ENCODE data around the gene BCAR3. TPM values are rescaled to one million over a fixed set of nuclear protein-coding genes. Genes with fewer than 3 reads are reported as not detected.
A peak's percentile ranks its signal among the peaks of the same experiment; 100 is the strongest.

The BCAR3 gene
- total RNA-seq, 2 experiments from 2014 or later, result 3.1 to 3.9 TPM

DNA sequence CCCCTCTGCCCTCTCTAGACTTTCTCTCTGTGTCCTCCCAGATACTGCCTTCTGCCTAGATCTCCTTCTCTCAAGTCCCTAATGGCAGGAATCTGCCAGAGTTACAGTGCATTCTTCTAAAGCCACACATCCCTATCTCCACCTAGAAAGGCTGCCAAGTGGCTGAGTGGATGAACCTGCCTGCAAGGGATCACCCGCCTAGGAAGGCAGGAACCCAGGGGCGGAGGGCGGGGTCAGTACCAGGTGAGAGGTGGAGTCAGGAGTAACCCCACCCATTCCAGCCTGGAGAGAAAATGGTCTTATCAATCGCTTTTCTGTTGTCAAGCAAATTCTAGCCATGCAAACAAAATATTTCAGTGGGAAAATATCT is 60.8 kb downstream of the BCAR3 start:
- H3K27me3 Mint-ChIP-seq, result peaks cover 20% of the 10 kb centered on the region
- no peaks in the 10 kb centered on the region for H3K36me3 Mint-ChIP-seq (ENCODE audit: low read depth)
- DNase-seq, result no peak
- ChIA-PET CTCF (interaction anchor here (1.0 to 2.5 kb wide), 2 partner anchors 8 to 225 kb away, joined by 5 to 10 read pairs; no protein-coding TSS in a partner anchor), POLR2A (no interaction called here)
- H3K4me3 Mint-ChIP-seq, result no peak overlapping the region
- no peak overlapping the region for H3K27ac Mint-ChIP-seq
- peaks cover 7% of the 10 kb centered on the region for H3K4me1 Mint-ChIP-seq
- H3K9me3 Mint-ChIP-seq, result no peaks in the 10 kb centered on the region

DNA sequence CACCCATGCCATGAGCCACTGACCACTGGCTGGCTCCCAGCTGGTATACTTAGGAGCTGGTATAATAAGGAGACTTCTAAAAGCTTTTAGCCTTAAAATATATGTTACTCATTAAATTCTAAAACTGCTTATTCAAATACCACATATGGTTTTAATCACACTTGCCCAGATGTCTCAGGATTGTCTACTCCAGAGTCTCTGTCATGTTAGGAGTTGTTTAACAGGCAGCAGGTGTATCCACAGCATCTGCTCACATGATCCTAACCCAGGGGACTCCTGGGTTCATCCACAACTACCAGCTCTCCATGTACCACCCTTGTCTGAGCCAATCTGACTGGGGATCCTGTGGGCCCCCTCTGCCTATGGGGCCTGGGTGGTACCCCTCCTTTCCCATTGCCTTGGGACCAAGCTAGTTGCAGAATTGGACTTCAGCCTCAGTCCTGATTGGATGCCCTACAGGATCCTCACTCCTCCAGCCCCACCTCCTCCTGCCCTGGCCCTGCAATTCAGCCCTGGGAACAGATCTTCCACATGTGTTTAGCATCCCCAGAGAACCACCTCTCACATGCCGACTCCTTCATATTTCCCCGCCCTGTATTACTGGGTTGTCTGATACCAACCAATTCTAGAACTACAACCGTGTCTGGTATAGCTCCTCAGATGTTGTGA is 61.3 kb downstream of the BCAR3 start:
- peaks cover 12% of the 10 kb centered on the region for H3K4me1 Mint-ChIP-seq
- CTCF ChIA-PET, result interaction anchor here (1.0 to 2.5 kb wide), 4 partner anchors 9 to 316 kb away, joined by 4 to 10 read pairs (median 6); no protein-coding TSS in a partner anchor

DNA sequence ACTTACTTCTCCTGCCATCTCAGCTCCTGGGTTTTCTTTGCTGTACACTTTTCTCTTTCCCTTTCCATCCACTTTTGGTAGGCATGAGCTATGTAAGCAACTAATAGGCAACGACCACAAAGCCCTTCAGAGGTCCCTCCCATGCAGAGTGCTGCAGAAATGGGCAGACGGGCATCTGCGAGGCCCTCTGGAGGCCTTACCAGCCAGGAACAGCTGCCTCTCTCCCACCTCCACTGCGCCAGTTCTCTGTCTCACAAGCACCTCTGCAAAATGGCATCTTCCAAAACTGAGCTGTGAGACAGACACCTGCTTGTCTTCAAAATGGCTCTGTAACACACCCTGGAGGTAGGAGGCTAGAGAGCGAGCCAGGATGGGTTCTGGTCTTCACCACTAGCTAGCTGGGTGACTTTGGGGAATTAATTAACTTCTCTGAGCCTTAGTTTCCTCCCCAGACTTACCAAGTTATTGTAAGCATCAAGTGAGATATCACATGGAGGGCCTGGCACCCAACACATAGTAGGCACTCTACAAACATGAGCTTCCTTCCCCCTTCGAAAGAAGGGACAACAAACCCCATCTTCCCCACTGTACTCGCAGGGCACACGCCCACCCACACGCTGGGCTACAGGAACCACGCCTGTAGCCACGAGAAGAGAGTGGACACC is 62.0 kb downstream of the BCAR3 start:
- peaks cover 19% of the 10 kb centered on the region for H3K4me1 Mint-ChIP-seq
- no peak overlapping the region for H3K27ac Mint-ChIP-seq
- H3K36me3 Mint-ChIP-seq (ENCODE audit: low read depth), result no peaks in the 10 kb centered on the region
- CTCF ChIA-PET, result interaction anchor here (1.0 to 2.5 kb wide), 4 partner anchors 9 to 315 kb away, joined by 4 to 10 read pairs (median 6); no protein-coding TSS in a partner anchor
- POLR2A ChIA-PET, result interaction anchor here (0.7 to 1.2 kb wide), 2 partner anchors 73 to 198 kb away, joined by 3 read pairs; no protein-coding TSS in a partner anchor
- no peak overlapping the region for H3K4me3 Mint-ChIP-seq
- H3K27me3 Mint-ChIP-seq, result peaks cover 21% of the 10 kb centered on the region
- no peak for DNase-seq
- H3K9me3 Mint-ChIP-seq, result no peaks in the 10 kb centered on the region

More for the DNA sequence above, 61.3 kb downstream of the BCAR3 start:
- H3K27me3 Mint-ChIP-seq, result peaks cover 20% of the 10 kb centered on the region
- no peak overlapping the region for H3K27ac Mint-ChIP-seq
- POLR2A ChIA-PET, result interaction anchor here (0.7 to 1.2 kb wide), 2 partner anchors 73 to 198 kb away, joined by 3 read pairs; no protein-coding TSS in a partner anchor
- no peak overlapping the region for H3K4me3 Mint-ChIP-seq
- no peaks in the 10 kb centered on the region for H3K9me3 Mint-ChIP-seq
- no peaks in the 10 kb centered on the region for H3K36me3 Mint-ChIP-seq (ENCODE audit: low read depth)
- DNase-seq, result no peak

DNA sequence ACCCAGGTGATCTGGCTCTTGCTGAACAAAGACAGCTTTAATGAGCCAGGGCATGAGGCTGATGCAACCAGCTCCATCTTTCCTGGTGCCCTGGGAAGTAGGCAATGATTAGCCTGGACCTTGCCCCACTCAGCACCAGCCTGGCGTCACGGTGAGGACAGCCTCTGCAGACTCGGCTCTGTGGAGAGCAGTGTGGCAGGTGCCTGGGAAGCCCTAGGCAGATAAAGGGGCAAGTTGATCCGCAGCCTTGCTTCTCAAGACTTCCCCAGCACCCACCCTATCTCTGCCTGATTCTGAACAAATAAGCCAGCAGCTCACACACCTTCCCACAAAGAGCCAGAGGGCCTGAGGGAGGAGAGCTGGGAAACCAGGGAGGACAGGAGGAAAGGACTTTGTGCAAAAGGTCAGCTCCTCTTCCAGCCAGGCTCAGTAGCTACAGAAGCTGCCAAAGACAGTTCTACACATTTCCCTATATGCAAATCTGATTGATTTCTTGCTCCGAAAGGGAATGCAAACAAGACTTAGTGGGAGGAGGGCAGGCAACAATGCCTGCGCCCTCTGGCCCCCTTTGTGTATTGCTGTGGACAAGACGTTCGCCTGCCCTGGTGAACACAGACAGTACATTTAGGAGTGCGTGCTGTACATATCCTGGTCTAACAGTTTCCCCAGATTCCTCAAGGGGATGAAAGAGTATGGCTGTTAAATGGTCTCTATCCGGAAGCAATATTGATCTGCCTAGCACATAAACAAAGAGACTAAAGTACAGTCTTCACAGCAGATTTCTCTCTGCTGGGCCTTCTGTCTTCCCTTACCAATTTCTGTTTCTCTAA is 63.8 kb downstream of the BCAR3 start:
- H3K27ac Mint-ChIP-seq, result no peak overlapping the region
- no peak overlapping the region for H3K4me3 Mint-ChIP-seq
- CTCF ChIA-PET, result interaction anchor here (0.7 to 3.0 kb wide), 5 partner anchors 11 to 226 kb away, joined by 3 to 10 read pairs (median 3); no protein-coding TSS in a partner anchor
- peaks cover 27% of the 10 kb centered on the region for H3K27me3 Mint-ChIP-seq
- H3K4me1 Mint-ChIP-seq, result peaks cover 22% of the 10 kb centered on the region
- H3K36me3 Mint-ChIP-seq (ENCODE audit: low read depth), result no peaks in the 10 kb centered on the region
- POLR2A ChIA-PET, result no interaction called here
- DNase-seq, result no peak
- no peaks in the 10 kb centered on the region for H3K9me3 Mint-ChIP-seq

DNA sequence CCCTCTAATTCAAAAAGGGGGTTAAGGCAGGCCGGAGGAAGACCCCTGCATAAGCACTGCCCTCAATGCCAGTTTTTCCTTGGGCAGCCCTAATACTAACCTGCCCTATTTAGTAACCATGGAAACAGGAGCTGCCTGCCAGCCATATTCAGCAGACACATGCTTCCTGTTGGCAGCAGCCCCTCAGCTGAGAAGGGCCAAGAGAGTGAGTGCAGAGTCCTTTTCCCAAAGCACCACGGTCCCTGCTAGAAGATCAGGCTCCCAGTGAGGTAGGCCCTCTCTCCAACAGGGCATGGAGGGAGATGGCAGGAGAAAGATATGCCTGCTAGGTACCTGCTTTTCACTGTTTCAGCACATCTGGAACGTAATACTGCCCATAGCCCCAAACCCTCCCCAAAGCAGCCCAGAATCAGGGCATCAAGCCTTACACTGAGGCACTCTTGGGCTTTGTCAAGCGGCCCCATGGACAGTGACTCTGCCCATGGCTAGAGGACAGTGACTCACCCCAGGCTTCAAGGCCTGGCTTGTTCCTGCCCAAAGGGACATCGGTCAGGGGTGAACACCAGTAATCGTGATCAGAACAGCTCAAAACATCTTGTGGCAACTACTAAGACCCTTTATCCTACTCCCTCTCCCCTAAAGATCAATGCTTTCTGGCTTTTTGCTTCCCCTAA is 64.5 kb downstream of the BCAR3 start:
- Mint-ChIP-seq H3K27me3 (peaks cover 30% of the 10 kb centered on the region), H3K4me3 (no peak overlapping the region), H3K4me1 (peaks cover 22% of the 10 kb centered on the region), H3K36me3 (ENCODE audit: low read depth) (no peaks in the 10 kb centered on the region), H3K27ac (no peak overlapping the region), H3K9me3 (no peaks in the 10 kb centered on the region)
- DNase-seq, result no peak
- ChIA-PET CTCF (interaction anchor here (3.0 kb wide), 1 partner anchor 12 kb away, joined by 10 read pairs; no protein-coding TSS in a partner anchor), POLR2A (no interaction called here)

DNA sequence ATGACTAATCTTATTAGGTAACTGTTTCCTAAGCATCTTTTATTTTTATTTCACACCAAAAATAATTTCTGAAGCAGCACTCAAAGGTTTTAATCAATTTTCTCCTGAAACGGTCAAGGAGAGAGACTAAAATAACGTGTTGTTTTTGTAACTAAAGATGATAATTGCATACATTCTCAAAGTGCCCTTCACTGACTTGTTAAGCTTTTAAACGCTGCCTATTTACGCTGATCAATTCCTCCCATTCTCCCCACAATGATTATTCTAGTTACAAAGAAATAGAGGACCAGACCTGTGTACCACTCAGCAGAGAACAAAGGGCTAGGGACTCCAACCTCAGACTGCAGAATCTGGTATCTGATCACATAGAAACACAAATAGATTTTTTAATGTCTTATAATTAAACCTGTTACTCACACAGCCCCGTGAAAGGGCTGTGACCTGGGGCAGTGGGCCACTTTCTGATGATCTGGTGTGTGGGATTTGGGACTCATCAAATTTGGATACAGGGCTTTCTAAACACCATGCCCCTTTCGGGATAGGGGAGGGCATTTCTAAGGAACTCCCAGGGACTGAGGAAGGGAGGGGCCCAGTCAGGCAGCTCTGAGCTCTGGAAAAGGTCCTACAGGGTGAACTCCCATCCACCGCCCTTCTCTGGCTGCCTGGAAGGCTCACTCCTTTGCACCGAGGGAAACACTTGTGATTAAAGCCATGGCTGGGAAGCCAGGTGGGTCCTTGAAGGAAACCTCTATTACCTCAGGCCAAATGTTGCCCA is 65.2 kb downstream of the BCAR3 start:
- no peak overlapping the region for H3K4me3 Mint-ChIP-seq
- H3K9me3 Mint-ChIP-seq, result no peaks in the 10 kb centered on the region
- H3K27me3 Mint-ChIP-seq, result peaks cover 30% of the 10 kb centered on the region
- H3K4me1 Mint-ChIP-seq, result peaks cover 22% of the 10 kb centered on the region
- CTCF ChIA-PET, result interaction anchor here (0.9 to 3.0 kb wide), 4 partner anchors 13 to 228 kb away, joined by 3 to 10 read pairs (median 3); no protein-coding TSS in a partner anchor
- POLR2A ChIA-PET, result interaction anchor here (0.8 to 1.3 kb wide), 2 partner anchors 9 to 230 kb away, joined by 3 read pairs; no protein-coding TSS in a partner anchor
- no peak overlapping the region for H3K27ac Mint-ChIP-seq
- no peaks in the 10 kb centered on the region for H3K36me3 Mint-ChIP-seq (ENCODE audit: low read depth)
- DNase-seq, result no peak

DNA sequence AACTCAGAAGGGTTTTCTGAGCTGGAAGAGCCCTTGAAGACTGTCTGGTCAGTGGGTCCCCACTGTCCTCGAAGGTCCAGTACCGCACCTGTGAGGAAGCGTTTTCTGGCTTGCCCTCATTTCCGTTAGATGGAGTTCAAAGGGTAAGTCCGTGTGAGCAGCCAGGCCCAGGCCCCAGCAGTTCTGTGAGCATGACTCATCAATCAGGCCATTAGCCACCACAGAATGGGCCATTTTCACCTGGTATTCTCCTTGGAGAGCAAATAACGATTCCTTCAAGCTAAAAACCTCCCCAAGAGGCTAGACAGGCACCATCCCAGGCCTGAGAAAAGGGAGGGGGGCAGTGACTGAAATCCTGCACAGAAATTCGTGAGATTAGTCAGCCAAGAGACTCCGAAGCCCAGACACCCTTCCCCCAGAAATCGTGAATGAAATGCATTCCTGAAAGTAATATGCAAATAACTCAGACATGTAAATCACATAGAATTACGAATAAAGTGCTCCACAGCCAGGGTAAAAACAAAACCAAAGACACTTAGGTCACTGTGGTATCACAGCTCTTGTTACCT is 66.0 kb downstream of the BCAR3 start:
- Mint-ChIP-seq H3K27me3 (peaks cover 34% of the 10 kb centered on the region), H3K36me3 (ENCODE audit: low read depth) (no peaks in the 10 kb centered on the region), H3K4me1 (peaks cover 22% of the 10 kb centered on the region), H3K9me3 (no peaks in the 10 kb centered on the region), H3K4me3 (no peak overlapping the region), H3K27ac (peak overlapping the region; percentile 44)
- ChIA-PET CTCF (interaction anchor here (0.6 to 3.0 kb wide), 5 partner anchors 14 to 229 kb away, joined by 3 to 10 read pairs (median 3); no protein-coding TSS in a partner anchor), POLR2A (interaction anchor here (0.8 to 1.3 kb wide), 2 partner anchors 9 to 231 kb away, joined by 3 read pairs; no protein-coding TSS in a partner anchor)
- DNase-seq, result peak; percentile 41

DNA sequence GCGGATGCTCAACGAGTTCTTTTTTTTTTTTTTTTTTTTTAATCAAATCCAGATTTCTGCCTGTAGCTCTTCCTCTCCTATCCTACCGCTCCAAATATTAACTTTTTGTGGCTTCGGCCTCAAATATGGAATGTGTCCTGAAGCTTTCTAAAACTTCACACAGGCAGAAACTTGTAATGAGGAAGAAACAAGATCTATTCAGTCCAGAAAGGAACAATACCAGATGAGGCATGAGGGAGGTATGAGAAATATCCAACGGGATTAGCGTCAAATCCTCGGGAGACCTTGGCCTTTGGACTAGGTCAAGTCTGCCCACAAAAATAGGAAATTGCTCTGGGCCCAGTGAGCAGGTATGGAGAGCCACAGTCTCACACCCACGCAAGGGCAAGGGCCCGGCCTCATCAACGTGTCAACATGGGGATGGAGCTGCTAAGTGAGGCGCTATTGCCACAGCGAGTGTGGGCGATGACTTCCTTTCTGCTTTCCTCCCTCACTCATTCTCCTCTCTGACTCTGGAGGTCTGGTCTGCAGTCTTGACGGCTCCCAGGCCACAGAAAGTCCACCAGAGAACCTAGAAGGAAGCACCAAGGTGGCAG is 66.6 kb downstream of the BCAR3 start:
- DNase-seq, result peak; percentile 45
- Mint-ChIP-seq H3K36me3 (ENCODE audit: low read depth) (no peaks in the 10 kb centered on the region), H3K9me3 (no peaks in the 10 kb centered on the region), H3K27ac (peak overlapping the region; percentile 44), H3K4me3 (no peak overlapping the region), H3K4me1 (peaks cover 22% of the 10 kb centered on the region), H3K27me3 (peaks cover 31% of the 10 kb centered on the region)
- CTCF ChIA-PET, result interaction anchor here (0.6 to 1.3 kb wide), 5 partner anchors 14 to 242 kb away, joined by 3 read pairs; no protein-coding TSS in a partner anchor
- POLR2A ChIA-PET, result interaction anchor here (1.3 kb wide), 1 partner anchor 231 kb away, joined by 3 read pairs; no protein-coding TSS in a partner anchor

DNA sequence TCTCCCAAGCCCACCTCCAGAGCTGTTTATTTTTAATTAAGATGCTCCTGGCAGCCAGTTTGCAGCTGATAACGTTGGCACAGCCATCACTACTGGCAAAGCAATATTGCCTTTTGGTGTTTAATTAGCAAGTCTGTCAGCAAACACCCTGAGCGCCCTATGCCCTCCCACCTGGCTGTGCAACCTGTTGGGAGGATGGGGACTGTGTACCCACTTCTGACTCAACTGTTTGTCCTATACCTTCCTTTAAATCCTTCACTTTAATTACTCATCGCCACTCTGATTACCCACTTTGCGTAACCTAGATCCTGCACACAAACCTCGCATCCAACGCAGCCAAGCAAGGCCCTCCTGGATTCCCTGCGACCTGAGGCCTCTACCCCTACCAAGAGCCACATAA is 67.1 kb downstream of the BCAR3 start:
- H3K4me3 Mint-ChIP-seq, result no peak overlapping the region
- peak overlapping the region; percentile 59 for H3K27ac Mint-ChIP-seq
- peaks cover 34% of the 10 kb centered on the region for H3K27me3 Mint-ChIP-seq
- no peaks in the 10 kb centered on the region for H3K36me3 Mint-ChIP-seq (ENCODE audit: low read depth)
- no peaks in the 10 kb centered on the region for H3K9me3 Mint-ChIP-seq
- DNase-seq, result no peak
- ChIA-PET CTCF (interaction anchor here (0.7 to 1.3 kb wide), 3 partner anchors 15 to 242 kb away, joined by 3 read pairs; no protein-coding TSS in a partner anchor), POLR2A (no interaction called here)
- H3K4me1 Mint-ChIP-seq, result peaks cover 26% of the 10 kb centered on the region

DNA sequence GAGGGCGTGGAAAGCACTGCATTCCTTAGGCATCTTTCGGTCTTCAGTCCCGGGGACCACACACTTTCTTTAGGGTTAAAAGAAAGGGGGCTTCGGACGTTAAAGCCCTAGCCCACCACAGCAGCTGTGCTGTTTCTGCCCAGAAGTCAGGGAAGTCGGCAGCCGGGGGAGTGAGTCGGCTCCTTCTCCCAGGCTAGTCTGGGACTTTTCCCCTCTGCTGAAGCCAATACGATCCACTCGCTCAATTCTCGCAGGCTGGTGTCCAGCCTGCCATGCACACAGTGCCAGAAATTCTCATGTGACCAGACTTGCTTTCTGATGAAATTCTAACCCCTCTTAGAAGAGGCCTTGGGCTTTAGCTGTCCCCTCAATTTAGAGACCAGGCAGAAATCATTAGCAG is 67.7 kb downstream of the BCAR3 start:
- H3K4me3 Mint-ChIP-seq, result no peak overlapping the region
- no peak overlapping the region for H3K27ac Mint-ChIP-seq

DNA sequence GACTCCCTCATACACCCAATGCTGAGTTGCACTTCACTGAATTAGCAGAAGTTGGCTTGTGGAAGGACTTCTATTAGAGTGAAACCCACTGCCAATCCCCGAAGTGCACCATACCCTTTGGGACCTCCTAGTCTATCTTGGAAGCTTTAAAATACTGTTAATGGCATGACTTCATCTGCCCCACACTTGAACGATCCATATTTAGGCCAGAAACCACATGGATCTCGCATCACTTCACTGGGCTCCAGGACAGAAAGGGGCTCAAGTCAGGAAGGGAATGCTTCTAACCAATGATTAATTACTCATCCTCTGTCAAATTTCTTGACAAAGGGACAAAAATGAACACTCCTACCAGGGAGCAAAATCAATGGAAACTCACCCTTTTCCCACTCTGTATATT is 69.1 kb downstream of the BCAR3 start:
- Mint-ChIP-seq H3K4me1 (peaks cover 44% of the 10 kb centered on the region), H3K36me3 (ENCODE audit: low read depth) (no peaks in the 10 kb centered on the region), H3K9me3 (no peaks in the 10 kb centered on the region), H3K27ac (no peak overlapping the region), H3K27me3 (peaks cover 24% of the 10 kb centered on the region), H3K4me3 (no peak overlapping the region)
- ChIA-PET POLR2A (no interaction called here), CTCF (no interaction called here)
- no peak for DNase-seq

More for the DNA sequence above, 67.7 kb downstream of the BCAR3 start:
- POLR2A ChIA-PET, result no interaction called here
- H3K27me3 Mint-ChIP-seq, result peaks cover 31% of the 10 kb centered on the region
- H3K36me3 Mint-ChIP-seq (ENCODE audit: low read depth), result no peaks in the 10 kb centered on the region
- peaks cover 31% of the 10 kb centered on the region for H3K4me1 Mint-ChIP-seq
- no peak for DNase-seq
- CTCF ChIA-PET, result no interaction called here
- H3K9me3 Mint-ChIP-seq, result no peaks in the 10 kb centered on the region

All from activated CD4-positive, alpha-beta memory T cell treated with anti-CD3 and anti-CD28 coated beads, Interleukin-2, amount 10 ng/mL, durations not matched to agents 7 days and 5 days (primary cell).